ENCODE data around the gene XPO6. TPM values are rescaled to one million over a fixed set of nuclear protein-coding genes. Genes with fewer than 3 reads are reported as not detected.
A peak's percentile ranks its signal among the peaks of the same experiment; 100 is the strongest.

XPO6 gene
- total RNA-seq, 4 donors from 2014 or later = 105 to 166 (median 141) TPM

DNA sequence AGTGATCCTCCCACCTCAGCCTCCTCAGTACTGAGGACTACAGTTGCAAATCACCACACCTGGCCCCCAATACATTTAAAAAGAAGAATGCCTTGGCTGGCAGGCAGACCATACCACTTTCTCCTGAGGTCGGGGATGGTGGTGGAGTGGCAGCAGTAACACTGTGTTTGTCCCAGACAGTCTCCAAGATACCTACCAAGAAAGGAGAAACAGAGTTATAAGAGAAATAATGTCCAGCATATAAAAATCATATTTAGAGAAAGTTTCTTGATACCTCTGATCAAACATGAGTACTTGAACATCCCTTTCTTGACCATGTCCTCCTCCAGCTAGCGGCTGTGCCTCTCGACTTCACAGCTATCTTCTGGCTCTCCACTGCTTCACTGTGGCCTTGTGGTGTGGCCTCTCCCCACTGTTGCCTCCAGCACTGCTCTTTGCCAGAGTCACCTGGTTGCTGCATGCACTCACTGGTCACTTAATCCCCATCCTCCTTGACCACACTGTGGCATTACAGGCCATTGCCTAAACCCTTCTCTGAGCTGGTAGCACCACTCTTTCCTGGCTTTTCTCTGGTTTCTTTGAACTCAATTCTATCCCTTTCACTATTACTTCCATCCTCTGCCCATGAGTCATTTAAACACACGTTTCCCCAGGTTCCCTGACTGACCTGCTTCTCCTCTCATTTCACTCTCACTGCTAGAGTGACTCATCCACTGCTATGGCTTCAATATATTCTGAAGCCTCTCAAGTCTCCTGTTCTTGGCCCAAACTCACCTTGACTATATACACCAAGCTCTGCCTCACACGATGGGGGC, 45.2 kb downstream of the XPO6 start:
- H3K4me1 ChIP-seq = peaks cover 0 to 28% (median 12%) of the 10 kb centered on the region in 4 donors
- no peaks in the 10 kb centered on the region for H3K27me3 ChIP-seq
- no peak for TF ChIP-seq EP300 (IDR thresholded peaks at IDR 0.05)
- TF ChIP-seq, protein P1, sequence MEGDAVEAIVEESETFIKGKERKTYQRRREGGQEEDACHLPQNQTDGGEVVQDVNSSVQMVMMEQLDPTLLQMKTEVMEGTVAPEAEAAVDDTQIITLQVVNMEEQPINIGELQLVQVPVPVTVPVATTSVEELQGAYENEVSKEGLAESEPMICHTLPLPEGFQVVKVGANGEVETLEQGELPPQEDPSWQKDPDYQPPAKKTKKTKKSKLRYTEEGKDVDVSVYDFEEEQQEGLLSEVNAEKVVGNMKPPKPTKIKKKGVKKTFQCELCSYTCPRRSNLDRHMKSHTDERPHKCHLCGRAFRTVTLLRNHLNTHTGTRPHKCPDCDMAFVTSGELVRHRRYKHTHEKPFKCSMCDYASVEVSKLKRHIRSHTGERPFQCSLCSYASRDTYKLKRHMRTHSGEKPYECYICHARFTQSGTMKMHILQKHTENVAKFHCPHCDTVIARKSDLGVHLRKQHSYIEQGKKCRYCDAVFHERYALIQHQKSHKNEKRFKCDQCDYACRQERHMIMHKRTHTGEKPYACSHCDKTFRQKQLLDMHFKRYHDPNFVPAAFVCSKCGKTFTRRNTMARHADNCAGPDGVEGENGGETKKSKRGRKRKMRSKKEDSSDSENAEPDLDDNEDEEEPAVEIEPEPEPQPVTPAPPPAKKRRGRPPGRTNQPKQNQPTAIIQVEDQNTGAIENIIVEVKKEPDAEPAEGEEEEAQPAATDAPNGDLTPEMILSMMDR (IDR thresholded peaks at IDR 0.05) = no peak
- no peak for TF ChIP-seq POLR2A (IDR thresholded peaks at IDR 0.05)
- DNase-seq (ENCODE audit: low spot score in 2 of 2) = no peak
- peaks cover 5 to 56% (median 7%) of the 10 kb centered on the region in 3 donors for H3K36me3 ChIP-seq
- H3K27ac ChIP-seq = no peak overlapping the region
- WGBS, 2 donors = 93 to 95% methylated on average over 5 of the region's 5 CpGs
- H3K9me3 ChIP-seq = no peaks in the 10 kb centered on the region
- H3K4me3 ChIP-seq = no peak overlapping the region

DNA sequence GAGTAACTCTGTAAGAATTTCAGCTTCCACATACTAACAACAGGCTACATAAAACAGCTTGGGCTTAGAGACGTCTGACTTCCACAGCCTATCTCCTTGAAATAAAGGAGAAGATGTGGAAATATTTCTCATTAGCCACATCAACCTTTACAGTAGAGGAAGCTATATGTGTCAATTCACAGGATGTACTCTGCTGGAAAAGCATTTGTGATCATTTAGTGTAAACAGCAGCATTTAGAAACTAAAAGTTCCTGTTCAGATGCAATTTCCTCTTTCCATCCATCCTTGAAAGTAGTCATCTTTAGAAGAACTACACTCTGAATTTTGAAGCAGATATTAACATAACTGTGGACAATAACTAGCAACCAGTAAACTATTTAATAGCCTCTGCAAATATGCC, 46.2 kb downstream of the XPO6 start:
- WGBS, 2 donors = 87 to 88% methylated on average over 1 of the region's 1 CpG
- peaks cover 5 to 56% (median 7%) of the 10 kb centered on the region in 3 donors for H3K36me3 ChIP-seq
- H3K4me3 ChIP-seq = no peak overlapping the region
- no peak overlapping the region for H3K27ac ChIP-seq
- DNase-seq (ENCODE audit: low spot score in 2 of 2) = no peak
- no peaks in the 10 kb centered on the region for H3K9me3 ChIP-seq
- no peaks in the 10 kb centered on the region for H3K27me3 ChIP-seq
- TF ChIP-seq, protein P1 (IDR thresholded peaks at IDR 0.05) = no peak
- TF ChIP-seq EP300 (IDR thresholded peaks at IDR 0.05) = no peak
- TF ChIP-seq POLR2A (IDR thresholded peaks at IDR 0.05) = no peak
- H3K4me1 ChIP-seq = peaks cover 0 to 28% (median 12%) of the 10 kb centered on the region in 4 donors

DNA sequence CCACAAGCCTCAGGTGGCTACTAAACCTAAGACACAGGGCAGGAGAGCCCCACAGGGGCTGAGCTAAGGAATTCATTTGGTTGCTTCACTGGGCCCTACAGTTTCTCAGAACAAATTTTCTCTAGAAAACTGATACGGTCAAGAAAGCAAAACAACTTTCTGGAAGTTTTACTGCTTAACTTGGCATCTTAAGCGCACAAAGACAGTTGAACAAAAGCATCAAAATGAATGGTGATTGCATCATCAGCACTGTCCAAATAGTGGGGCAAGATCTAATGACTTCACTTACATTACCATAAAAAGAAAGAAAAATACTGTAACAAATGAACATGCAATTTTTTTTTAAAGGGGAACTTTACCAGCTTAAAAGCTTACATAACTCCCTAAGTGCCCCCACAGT, 47.6 kb downstream of the XPO6 start:
- TF ChIP-seq POLR2A (IDR thresholded peaks at IDR 0.05) (no peak), EP300 (IDR thresholded peaks at IDR 0.05) (peak in 1 of 2 donors; percentile 41)
- TF ChIP-seq, protein P1 (IDR thresholded peaks at IDR 0.05) = no peak
- Histone ChIP-seq H3K4me3 (no peak overlapping the region), H3K9me3 (no peaks in the 10 kb centered on the region), H3K27me3 (no peaks in the 10 kb centered on the region), H3K36me3 (peaks cover 0 to 47% (median 2%) of the 10 kb centered on the region in 3 donors), H3K27ac (peak overlapping the region in 2 of 4 donors; percentile 43 to 81), H3K4me1 (peaks cover 0 to 28% (median 12%) of the 10 kb centered on the region in 4 donors)
- DNase-seq (ENCODE audit: low spot score in 2 of 2) = no peak
- WGBS, 2 donors = 24% methylated on average over 2 of the region's 2 CpGs

DNA sequence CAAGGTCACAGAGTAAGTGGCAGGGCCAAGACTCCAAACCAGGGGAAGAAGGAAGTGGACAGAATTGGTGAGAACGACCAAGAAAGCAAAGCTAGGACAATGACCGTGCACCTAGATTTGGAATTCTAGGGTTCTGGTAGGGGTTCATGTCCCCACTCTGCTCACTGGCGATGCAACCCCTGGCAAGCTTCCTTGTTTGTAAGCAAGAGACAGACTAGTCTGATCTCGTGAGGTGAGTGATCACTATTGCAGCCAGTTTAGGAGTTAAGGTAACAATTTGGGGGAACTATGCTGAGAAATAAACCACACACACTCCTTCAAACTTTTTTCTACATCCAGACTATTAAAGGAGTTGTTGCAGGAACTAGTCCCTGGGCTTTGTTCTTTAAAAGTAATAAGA, 48.1 kb downstream of the XPO6 start:
- H3K27ac ChIP-seq = peak overlapping the region in 2 of 4 donors; percentile 43 to 81
- no peak overlapping the region for H3K4me3 ChIP-seq
- H3K27me3 ChIP-seq = no peaks in the 10 kb centered on the region
- no peak for DNase-seq (ENCODE audit: low spot score in 2 of 2)
- WGBS, 2 donors = 71 to 76% methylated on average over 4 of the region's 4 CpGs
- no peaks in the 10 kb centered on the region for H3K9me3 ChIP-seq
- TF ChIP-seq, protein P1 (IDR thresholded peaks at IDR 0.05) = no peak
- no peak for TF ChIP-seq EP300 (IDR thresholded peaks at IDR 0.05)
- TF ChIP-seq POLR2A (IDR thresholded peaks at IDR 0.05) = no peak
- peaks cover 0 to 42% (median 0%) of the 10 kb centered on the region in 3 donors for H3K36me3 ChIP-seq
- H3K4me1 ChIP-seq = peaks cover 0 to 28% (median 12%) of the 10 kb centered on the region in 4 donors

DNA sequence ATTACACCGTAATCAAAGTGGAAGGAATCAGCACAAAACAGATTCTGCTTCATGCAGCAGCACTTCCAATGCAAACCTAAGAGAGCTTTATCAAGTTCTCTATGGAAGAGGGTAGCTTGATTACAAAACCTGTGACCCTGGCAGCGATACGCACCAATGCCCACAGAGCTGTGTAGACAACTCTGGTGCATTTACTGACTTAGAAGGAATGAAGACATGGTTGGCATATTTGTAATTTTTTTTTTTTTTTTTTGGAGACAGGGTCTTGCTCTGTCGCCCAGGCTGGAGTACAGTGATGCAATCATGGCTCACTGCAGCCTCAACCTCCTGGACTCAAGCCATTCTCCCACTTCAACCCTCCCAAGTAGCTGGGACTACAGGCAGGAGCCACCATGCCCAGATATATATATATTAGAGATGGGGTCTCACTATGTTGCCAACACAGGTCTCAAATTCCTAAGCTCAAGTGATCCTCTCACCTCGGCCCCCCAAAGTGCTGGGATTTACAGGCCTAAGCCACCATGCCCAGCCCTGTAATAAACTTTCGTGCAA, 49.4 kb downstream of the XPO6 start:
- 85 to 90% methylated on average over 6 of the region's 6 CpGs for WGBS, 2 donors
- Histone ChIP-seq H3K36me3 (peaks cover 0 to 29% (median 0%) of the 10 kb centered on the region in 3 donors), H3K27ac (no peak overlapping the region), H3K4me1 (peaks cover 0 to 36% (median 14%) of the 10 kb centered on the region in 4 donors), H3K27me3 (no peaks in the 10 kb centered on the region), H3K9me3 (no peaks in the 10 kb centered on the region), H3K4me3 (no peak overlapping the region)
- TF ChIP-seq, protein P1 (IDR thresholded peaks at IDR 0.05) = no peak
- TF ChIP-seq EP300 (IDR thresholded peaks at IDR 0.05) (no peak), POLR2A (IDR thresholded peaks at IDR 0.05) (no peak)
- no peak for DNase-seq (ENCODE audit: low spot score in 2 of 2)

Data from tibial nerve (tissue), 4 donors.